Panc1 (cell line): ENCODE results near the gene SPINK8. TPM values are rescaled to one million over a fixed set of nuclear protein-coding genes. Genes with fewer than 3 reads are reported as not detected.

Source experiments
- ATAC-seq: fragments of 200-7000 bp; cut with Tn5 transposase; 2 replicates; pipeline ENCODE4 v1.9.1; 2020; ENCODE audit warnings: mild to moderate bottlenecking, moderate library complexity
- BruUV-seq: library from RNA; stranded (reverse); fragments of 400-500 nt; replicated peaks from 2 replicates; lab custom pipeline; 2021; lab: Mats Ljungman, UMichigan
- CTCF ChIA-PET: fragments of 300-600 bp; sonication (Branson Sonifier 250); formaldehyde crosslinking; loops from one replicate; lab custom pipeline; 2022; ENCODE audit warnings: antibody characterized with exemption; lab: Charles Lee
- POLR2A ChIA-PET: fragments of 300-600 bp; sonication (Branson Sonifier 250); formaldehyde crosslinking; loops from one replicate; lab custom pipeline; 2022; ENCODE audit warnings: antibody characterized with exemption; lab: Charles Lee
- DNase-seq: peaks from one replicate; pipeline ENCODE4 v3.0.0-alpha.2; 2010; ENCODE audit warnings: low read depth, low spot score
- H3K27ac ChIP-seq: 2 replicates; pipeline ENCODE4 v1.5.1; 2011; ENCODE audit warnings: mild to moderate bottlenecking, low read length, inconsistent platforms
- H3K27me3 ChIP-seq: fragments of 200-500 bp; sonication (Bioruptor generic); 2 replicates; pipeline ENCODE4 v1.6.0; 2014; ENCODE audit warnings: low read length, inconsistent platforms; ENCODE audit not compliant: control insufficient read depth, insufficient read depth
- H3K36me3 ChIP-seq: fragments of 200-500 bp; sonication (Bioruptor generic); 2 replicates; pipeline ENCODE4 v1.5.1; 2014; ENCODE audit warnings: inconsistent platforms, mild to moderate bottlenecking, low read length, moderate library complexity; ENCODE audit not compliant: control insufficient read depth, insufficient read depth
- H3K4me1 ChIP-seq: 2 replicates; pipeline ENCODE4 v1.5.1; 2011; ENCODE audit warnings: inconsistent platforms, mild to moderate bottlenecking, low read length, moderate library complexity; ENCODE audit not compliant: control insufficient read depth, insufficient read depth
- H3K4me3 ChIP-seq, 2 experiments: 2 replicates each; pipeline ENCODE4 v1.5.1; 2011 to 2012; ENCODE audit warnings: low read depth in 2 of 2, low read length in 2 of 2, mild to moderate bottlenecking in 2 of 2, inconsistent platforms in 1 of 2, moderate library complexity in 1 of 2
- H3K9me3 ChIP-seq: fragments of 200-500 bp; sonication (Bioruptor generic); 2 replicates; pipeline ENCODE4 v1.5.1; 2014; ENCODE audit warnings: low read depth, mild to moderate bottlenecking, inconsistent platforms, low read length, moderate library complexity; ENCODE audit not compliant: control insufficient read depth, insufficient read depth
- CTCF ChIP-seq: fragments of 450-650 bp; IDR thresholded peaks from 2 replicates; pipeline ENCODE4 v1.5.1; 2017; ENCODE audit warnings: mild to moderate bottlenecking
- POLR2AphosphoS5 ChIP-seq: IDR thresholded peaks from 2 replicates; pipeline ENCODE4 v1.6.1; 2012; ENCODE audit warnings: mild to moderate bottlenecking, low read depth, low read length, moderate library complexity
- SIN3A ChIP-seq: IDR thresholded peaks from 2 replicates; pipeline ENCODE4 v1.6.1; 2012; ENCODE audit warnings: low read depth, mild to moderate bottlenecking, low read length, moderate library complexity, borderline replicate concordance; ENCODE audit not compliant: insufficient read depth
- TCF7L2 ChIP-seq: IDR thresholded peaks from 2 replicates; pipeline ENCODE4 v1.6.1; 2011; ENCODE audit warnings: mild to moderate bottlenecking, low read depth, low read length, inconsistent platforms
- in situ Hi-C: cut with HindIII; loops from 2 replicates; pipeline ENCODE4 v1.10.0; 2016; ENCODE audit warnings: low sequenced_read_pairs, low pct_unique_long_range_greater_than_20kb
- intact Hi-C: fragments of 100-400 bp; cut with micrococcal nuclease; formaldehyde crosslinking; loops from one replicate; pipeline ENCODE4 v1.10.0; 2022; ENCODE audit not compliant: unreplicated experiment
- total RNA-seq: library from RNA; stranded (reverse); gene quantifications from one replicate; pipeline ENCODE4 v1.2.1, GENCODE V29; 2021; ENCODE audit not compliant: unreplicated experiment
- TF ChIP-seq, protein P1 (sequence below), 2 experiments: IDR thresholded peaks; 2 replicates each; pipeline ENCODE4 v1.6.1; 2011 to 2012; ENCODE audit warnings: low read depth in 2 of 2, control low read depth in 1 of 2, low read length in 1 of 2, mild to moderate bottlenecking in 1 of 2, moderate library complexity in 1 of 2; ENCODE audit not compliant: insufficient read depth in 1 of 2

SPINK8 gene
- total RNA-seq, 1 experiment from 2014 or later, result not detected

DNA sequence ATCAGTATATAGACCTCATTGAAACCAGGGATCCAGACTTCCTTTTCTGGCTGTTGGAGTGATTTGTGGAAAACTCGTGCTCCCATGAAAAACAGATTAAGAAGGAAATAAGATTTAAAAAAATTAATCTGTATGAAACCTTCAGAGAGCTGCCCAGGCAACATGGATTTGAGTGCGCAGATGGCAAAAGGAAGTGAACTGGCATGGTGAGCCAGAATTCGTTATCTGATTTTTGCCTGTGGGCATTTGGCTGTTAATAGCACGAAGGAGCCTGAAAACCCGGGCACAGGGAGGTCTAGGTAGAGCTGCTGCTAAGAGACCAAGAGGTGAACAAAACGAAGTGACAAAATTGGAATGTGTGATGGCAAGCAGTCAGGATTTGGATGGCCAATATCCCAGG lies 19.1 kb upstream of the SPINK8 start:
- CTCF ChIA-PET, result no interaction called here
- Histone ChIP-seq H3K27me3 (no peaks in the 10 kb centered on the region; the same call in 1 of the 2 replicates), H3K4me1 (no peaks in the 10 kb centered on the region), H3K9me3 (no peaks in the 10 kb centered on the region), H3K36me3 (no peaks in the 10 kb centered on the region), H3K27ac (no peak overlapping the region), H3K4me3 (no peak overlapping the region)
- TF ChIP-seq, protein P1, sequence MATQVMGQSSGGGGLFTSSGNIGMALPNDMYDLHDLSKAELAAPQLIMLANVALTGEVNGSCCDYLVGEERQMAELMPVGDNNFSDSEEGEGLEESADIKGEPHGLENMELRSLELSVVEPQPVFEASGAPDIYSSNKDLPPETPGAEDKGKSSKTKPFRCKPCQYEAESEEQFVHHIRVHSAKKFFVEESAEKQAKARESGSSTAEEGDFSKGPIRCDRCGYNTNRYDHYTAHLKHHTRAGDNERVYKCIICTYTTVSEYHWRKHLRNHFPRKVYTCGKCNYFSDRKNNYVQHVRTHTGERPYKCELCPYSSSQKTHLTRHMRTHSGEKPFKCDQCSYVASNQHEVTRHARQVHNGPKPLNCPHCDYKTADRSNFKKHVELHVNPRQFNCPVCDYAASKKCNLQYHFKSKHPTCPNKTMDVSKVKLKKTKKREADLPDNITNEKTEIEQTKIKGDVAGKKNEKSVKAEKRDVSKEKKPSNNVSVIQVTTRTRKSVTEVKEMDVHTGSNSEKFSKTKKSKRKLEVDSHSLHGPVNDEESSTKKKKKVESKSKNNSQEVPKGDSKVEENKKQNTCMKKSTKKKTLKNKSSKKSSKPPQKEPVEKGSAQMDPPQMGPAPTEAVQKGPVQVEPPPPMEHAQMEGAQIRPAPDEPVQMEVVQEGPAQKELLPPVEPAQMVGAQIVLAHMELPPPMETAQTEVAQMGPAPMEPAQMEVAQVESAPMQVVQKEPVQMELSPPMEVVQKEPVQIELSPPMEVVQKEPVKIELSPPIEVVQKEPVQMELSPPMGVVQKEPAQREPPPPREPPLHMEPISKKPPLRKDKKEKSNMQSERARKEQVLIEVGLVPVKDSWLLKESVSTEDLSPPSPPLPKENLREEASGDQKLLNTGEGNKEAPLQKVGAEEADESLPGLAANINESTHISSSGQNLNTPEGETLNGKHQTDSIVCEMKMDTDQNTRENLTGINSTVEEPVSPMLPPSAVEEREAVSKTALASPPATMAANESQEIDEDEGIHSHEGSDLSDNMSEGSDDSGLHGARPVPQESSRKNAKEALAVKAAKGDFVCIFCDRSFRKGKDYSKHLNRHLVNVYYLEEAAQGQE (IDR thresholded peaks at IDR 0.05; ENCODE audit: insufficient read depth in 1 of 2, low read depth in 2 of 2, low read length in 1 of 2), result no peak
- TF ChIP-seq TCF7L2 (no peak), CTCF (no peak), POLR2AphosphoS5 (no peak), SIN3A (no peak)
- in situ Hi-C loops (no loop called here), intact Hi-C loops (no loop called here)
- BruUV-seq, result no TSS peak
- POLR2A ChIA-PET, result no interaction called here
- ATAC-seq (no peak), DNase-seq (no peak)

DNA sequence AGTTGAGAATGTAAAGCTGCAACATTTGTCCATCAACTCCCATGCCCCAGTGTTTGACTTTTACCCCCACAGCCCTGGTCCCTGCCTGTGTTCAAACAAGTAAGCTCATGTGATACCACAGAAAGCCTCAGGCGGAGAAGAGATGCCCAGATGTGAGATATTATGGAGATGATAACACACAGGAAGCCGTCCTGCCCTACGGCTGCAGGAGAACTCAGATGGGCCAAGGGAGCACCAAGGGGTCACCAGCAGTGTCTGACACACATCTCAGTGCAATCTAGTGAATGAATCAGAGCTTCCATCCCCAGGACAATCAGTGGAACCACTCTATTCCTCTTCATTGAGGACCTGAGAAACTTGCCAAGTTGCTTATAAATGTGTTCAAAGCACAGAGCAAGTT lies 14.0 kb upstream of the SPINK8 start:
- H3K27ac ChIP-seq, result no peak overlapping the region
- POLR2A ChIA-PET, result no interaction called here
- intact Hi-C loops (no loop called here), in situ Hi-C loops (no loop called here)
- BruUV-seq, result no TSS peak
- H3K4me3 ChIP-seq, result no peak overlapping the region
- H3K9me3 ChIP-seq, result no peaks in the 10 kb centered on the region
- TF ChIP-seq CTCF (no peak), SIN3A (no peak), TCF7L2 (no peak), POLR2AphosphoS5 (no peak)
- TF ChIP-seq, protein P1 (IDR thresholded peaks at IDR 0.05; ENCODE audit: insufficient read depth in 1 of 2, low read depth in 2 of 2, low read length in 1 of 2), result no peak
- ATAC-seq, result no peak
- no peak for DNase-seq
- H3K36me3 ChIP-seq, result no peaks in the 10 kb centered on the region
- CTCF ChIA-PET, result no interaction called here
- H3K27me3 ChIP-seq, result no peaks in the 10 kb centered on the region
- no peaks in the 10 kb centered on the region for H3K4me1 ChIP-seq
